Endothelial cell of umbilical vein (primary cell): ENCODE measurements around the gene CALN1. TPM values are rescaled to one million over a fixed set of nuclear protein-coding genes. Genes with fewer than 3 reads are reported as not detected.
"Not testable (repeated sequence)": the region's sequence is repeated elsewhere in the genome, so short reads cannot be mapped to it uniquely, and the experiment has no call there.

Source experiments
- Bru-seq: library from RNA; stranded (reverse); fragments of 400-500 nt; gene quantifications from one replicate; lab custom pipeline; 2021; lab: Mats Ljungman, UMichigan
- BruChase-seq, 2 experiments: library from RNA; stranded (reverse); fragments of 400-500 nt; gene quantifications; one replicate each; lab custom pipeline; 2021; lab: Mats Ljungman, UMichigan
- BruUV-seq: library from RNA; stranded (reverse); fragments of 400-500 nt; replicated peaks from 2 replicates; lab custom pipeline; 2021; lab: Mats Ljungman, UMichigan
- CTCF ChIA-PET: fragments of 300-600, 350-600 bp; sonication (Branson Sonifier 250); formaldehyde crosslinking; loops from one replicate; lab custom pipeline; 2021; ENCODE audit warnings: antibody characterized with exemption, inconsistent platforms; lab: Charles Lee
- POLR2A ChIA-PET: fragments of 300-600, 350-600 bp; sonication (Branson Sonifier 250); formaldehyde crosslinking; loops from one replicate; lab custom pipeline; 2021; ENCODE audit warnings: antibody characterized with exemption, inconsistent platforms; lab: Charles Lee
- DNase-seq: peaks from one replicate; pipeline ENCODE4 v3.0.0-alpha.2; 2011; ENCODE audit warnings: low read depth, low spot score
- FAIRE-seq: peaks from 2 replicates; lab custom pipeline; 2011; peaks lifted over from hg19 to GRCh38; lab: Jason Lieb, UNC
- H2AFZ ChIP-seq: 2 replicates; pipeline ENCODE4 v1.6.0; 2012; ENCODE audit warnings: low read depth, low read length, control low read depth, inconsistent platforms
- H3K27ac ChIP-seq: 2 replicates; pipeline ENCODE4 v1.5.1; 2011; ENCODE audit warnings: low read depth, mild to moderate bottlenecking, control low read depth, low read length, moderate library complexity; ENCODE audit not compliant: insufficient read depth
- H3K27me3 ChIP-seq, 2 experiments: 2 replicates each; pipeline versions ENCODE4 v1.6.0 to v1.6.1; 2011; ENCODE audit warnings: low read length in 2 of 2, mixed read lengths in 1 of 2; ENCODE audit not compliant: control insufficient read depth in 2 of 2, insufficient read depth in 2 of 2
- H3K36me3 ChIP-seq, 2 experiments: 2 replicates in 1 of 2; 3 replicates in 1 of 2; pipeline ENCODE4 v1.5.1; 2011; ENCODE audit warnings: low read length in 2 of 2, mild to moderate bottlenecking in 1 of 2, moderate library complexity in 1 of 2; ENCODE audit not compliant: control insufficient read depth in 2 of 2, insufficient read depth in 2 of 2; ENCODE audit errors: extremely low read depth in 1 of 2
- H3K4me1 ChIP-seq: 3 replicates; pipeline ENCODE4 v1.5.1; 2011; ENCODE audit warnings: mild to moderate bottlenecking, low read length; ENCODE audit not compliant: control insufficient read depth, insufficient read depth; ENCODE audit errors: extremely low read depth
- H3K4me2 ChIP-seq: 2 replicates; pipeline ENCODE4 v1.6.1; 2011; ENCODE audit warnings: low read length, control low read depth, mixed read lengths; ENCODE audit not compliant: insufficient read depth
- H3K4me3 ChIP-seq, 3 experiments: fragments of 200-600 bp in 1 of 3; sonication (generic), shearing (Covaris generic) in 1 of 3; replicated peaks in 1 of 3; 2 replicates each; pipeline ENCODE4 v1.5.1; 2011 to 2016; ENCODE audit warnings: control low read depth in 3 of 3, low read length in 3 of 3, mild to moderate bottlenecking in 2 of 3, inconsistent platforms in 1 of 3, low read depth in 1 of 3, moderate library complexity in 1 of 3; ENCODE audit not compliant: insufficient read depth in 1 of 3
- H3K79me2 ChIP-seq: 2 replicates; pipeline ENCODE4 v1.6.0; 2012; ENCODE audit warnings: low read length, inconsistent platforms; ENCODE audit not compliant: control insufficient read depth, insufficient read depth
- H3K9ac ChIP-seq: replicated peaks from 2 replicates; pipeline ENCODE3; 2011; ENCODE audit warnings: low read length, control low read depth; ENCODE audit not compliant: insufficient read depth; ENCODE audit errors: extremely low read depth
- H3K9me1 ChIP-seq: replicated peaks from 3 replicates; pipeline ENCODE4 v1.6.0; 2011; ENCODE audit warnings: mild to moderate bottlenecking, low read length; ENCODE audit not compliant: control insufficient read depth, insufficient read depth; ENCODE audit errors: extremely low read depth
- H3K9me3 ChIP-seq: replicated peaks from 2 replicates; pipeline ENCODE4 v1.5.1; 2012; ENCODE audit warnings: low read length, inconsistent platforms; ENCODE audit not compliant: control insufficient read depth, insufficient read depth
- H4K20me1 ChIP-seq: replicated peaks from 2 replicates; pipeline ENCODE3; 2011; ENCODE audit warnings: mild to moderate bottlenecking, low read length; ENCODE audit not compliant: control insufficient read depth, insufficient read depth; ENCODE audit errors: extremely low read depth
- CTCF ChIP-seq, 2 donors: IDR thresholded peaks; 1 replicate in 1 of 2; 2 replicates in 1 of 2; pipeline ENCODE4 v1.5.1; 2011; ENCODE audit warnings: low read length in 2 of 2, mild to moderate bottlenecking in 2 of 2, moderate library complexity in 2 of 2, control low read depth in 1 of 2, inconsistent platforms in 1 of 2, low read depth in 1 of 2; ENCODE audit not compliant: insufficient read depth in 1 of 2; ENCODE audit errors: extremely low read depth in 1 of 2
- EZH2 ChIP-seq: IDR thresholded peaks from 2 replicates; pipeline ENCODE4 v1.6.1; 2012; ENCODE audit warnings: borderline replicate concordance, low read depth, mild to moderate bottlenecking, moderate library complexity, low read length, inconsistent platforms; ENCODE audit not compliant: severe bottlenecking
- FOS ChIP-seq: IDR thresholded peaks from 2 replicates; pipeline ENCODE4 v1.6.1; 2011; ENCODE audit warnings: mild to moderate bottlenecking, low read length, moderate library complexity, borderline replicate concordance; ENCODE audit not compliant: insufficient read depth
- GATA2 ChIP-seq: IDR thresholded peaks from 2 replicates; pipeline ENCODE4 v1.7.0; 2011; ENCODE audit warnings: low read depth, mild to moderate bottlenecking, moderate library complexity, mixed read lengths, low read length; ENCODE audit not compliant: insufficient read length, insufficient read depth
- JUN ChIP-seq: IDR thresholded peaks from 2 replicates; pipeline ENCODE4 v1.6.1; 2011; ENCODE audit warnings: borderline replicate concordance, low read depth; ENCODE audit not compliant: insufficient read length, insufficient read depth
- MAX ChIP-seq: IDR thresholded peaks from 2 replicates; pipeline ENCODE4 v1.6.1; 2011; ENCODE audit not compliant: insufficient read depth, insufficient read length
- MYC ChIP-seq: IDR thresholded peaks from one replicate; pipeline ENCODE4 v1.6.1; 2011; ENCODE audit warnings: mild to moderate bottlenecking, low read depth, low read length
- POLR2A ChIP-seq: IDR thresholded peaks from 2 replicates; pipeline ENCODE4 v1.6.1; 2012; ENCODE audit warnings: low read depth, mild to moderate bottlenecking, control low read depth, low read length
- POLR2AphosphoS5 ChIP-seq: IDR thresholded peaks from 2 replicates; pipeline ENCODE4 v1.6.1; 2012; ENCODE audit warnings: low read depth, mild to moderate bottlenecking, control low read depth, low read length, moderate library complexity; ENCODE audit not compliant: insufficient read depth
- dilution Hi-C: fragments of 300-500 bp; cut with MboI; formaldehyde crosslinking; loops from one replicate; pipeline ENCODE4 v1.15.0; 2019; ENCODE audit warnings: low sequenced_read_pairs; ENCODE audit not compliant: extremely low pct_ligation_motif_present
- intact Hi-C: fragments of 100-400 bp; cut with micrococcal nuclease; formaldehyde crosslinking; loops from one replicate; pipeline ENCODE4 v1.10.0; 2022
- long read RNA-seq: library from polyadenylated mRNA; stranded (forward); transcript quantifications from one replicate; pipeline ENCODE4 v2.0.0, GENCODE V29; 2021
- polyA minus RNA-seq, 3 experiments: library from RNA; depleted of rRNA, polyadenylated mRNA; stranded (reverse); fragments of >200 nt; gene quantifications; 1 replicate in 1 of 3; 2 replicates in 2 of 3; pipeline ENCODE4 v1.2.3, GENCODE V29; 2011
- polyA plus RNA-seq, 4 experiments: library from polyadenylated mRNA; depleted of rRNA in 3 of 4; stranded (reverse) in 3 of 4; unstranded in 1 of 4; fragments of >200 nt; gene quantifications; 2 replicates each; pipeline versions ENCODE4 v1.2.1 to v1.2.3, GENCODE V29; 2011 to 2012; ENCODE audit warnings: missing spikeins in 1 of 4
- total RNA-seq: library from RNA; stranded (reverse); gene quantifications from 2 replicates; pipeline ENCODE4 v1.2.3, GENCODE V29; 2021

Gene CALN1
- not detected in 2 replicates for total RNA-seq
- not detected in 2 replicates for polyA plus RNA-seq
- polyA plus RNA-seq (2011; cell fraction: cytosol; rRNA removed) = 0.01 TPM in 1 of 2 replicates, not detected in the other
- not detected in 2 replicates for polyA plus RNA-seq (2011; cell fraction: nucleus; rRNA removed)
- not detected in 2 replicates for polyA plus RNA-seq (2012)
- polyA minus RNA-seq = not detected in 2 replicates
- not detected for polyA minus RNA-seq (2011; cell fraction: cytosol; rRNA and poly(A)+ RNA removed)
- not detected in 2 replicates for polyA minus RNA-seq (2011; cell fraction: nucleus; rRNA and poly(A)+ RNA removed)
- percentile 8 among the genes with signal in this experiment for Bru-seq, nascent RNA
- percentile 9 among the genes with signal in this experiment for BruChase-seq, experiment 1, labeled RNA remaining after a 6-hour chase
- BruChase-seq, experiment 2, labeled RNA remaining after a 2-hour chase = percentile 14 among the genes with signal in this experiment
- long read RNA-seq = 0 reads

GRCh38 chr7:72412121-72412618 lies at the start of gene CALN1:
Gene CALN1 (minus strand): TSS chr7:72412338.
- FAIRE-seq, CTCF ChIA-PET: not testable (repeated sequence)

GRCh38 chr7:72453471-72453870 lies 41.3 kb upstream of the CALN1 start:
- no peak for TF ChIP-seq FOS
- no peak for TF ChIP-seq MAX
- no peak for TF ChIP-seq POLR2AphosphoS5
- TF ChIP-seq CTCF (IDR thresholded peaks at IDR 0.05; ENCODE audit: extremely low read depth in 1 of 2, insufficient read depth in 1 of 2, low read depth in 1 of 2, low read length in 2 of 2) = no peak
- TF ChIP-seq POLR2A = no peak
- TF ChIP-seq GATA2 = no peak
- TF ChIP-seq EZH2 = no peak
- TF ChIP-seq MYC = no peak
- no peak for TF ChIP-seq JUN
- no TSS peak for BruUV-seq
- FAIRE-seq = no peak
- dilution Hi-C loops (no loop called here), intact Hi-C loops (no loop called here)
- Histone ChIP-seq H3K27me3 (no peaks in the 10 kb centered on the region), H3K9ac (no peak overlapping the region), H3K27ac (no peak overlapping the region), H4K20me1 (no peaks in the 10 kb centered on the region), H3K79me2 (no peaks in the 10 kb centered on the region), H3K4me2 (no peak overlapping the region), H2AFZ (no peak overlapping the region), H3K9me3 (peaks cover 3% of the 10 kb centered on the region), H3K9me1 (no peaks in the 10 kb centered on the region), H3K4me1 (no peaks in the 10 kb centered on the region), H3K4me3 (no peak overlapping the region), H3K36me3 (no peaks in the 10 kb centered on the region)
- ChIA-PET CTCF (no interaction called here), POLR2A (no interaction called here)
- DNase-seq = no peak

More at GRCh38 chr7:72412121-72412618, at the start of gene CALN1:
- H3K9me1 ChIP-seq, POLR2A ChIA-PET, H3K9ac ChIP-seq, H3K79me2 ChIP-seq, H2AFZ ChIP-seq, H4K20me1 ChIP-seq, H3K36me3 ChIP-seq, intact Hi-C loops, H3K4me2 ChIP-seq, dilution Hi-C loops, H3K4me1 ChIP-seq, BruUV-seq, H3K9me3 ChIP-seq, H3K27me3 ChIP-seq, H3K4me3 ChIP-seq, DNase-seq, H3K27ac ChIP-seq: not testable (repeated sequence)
